ENCODE measurements around the gene SPPL2B. TPM values are rescaled to one million over a fixed set of nuclear protein-coding genes. Genes with fewer than 3 reads are reported as not detected.

SPPL2B gene
- total RNA-seq, 3 donors from 2014 or later (not counting 1 experiment from before 2014, with no cell fraction given): 63.2 to 83.8 (median 79.7) TPM

DNA sequence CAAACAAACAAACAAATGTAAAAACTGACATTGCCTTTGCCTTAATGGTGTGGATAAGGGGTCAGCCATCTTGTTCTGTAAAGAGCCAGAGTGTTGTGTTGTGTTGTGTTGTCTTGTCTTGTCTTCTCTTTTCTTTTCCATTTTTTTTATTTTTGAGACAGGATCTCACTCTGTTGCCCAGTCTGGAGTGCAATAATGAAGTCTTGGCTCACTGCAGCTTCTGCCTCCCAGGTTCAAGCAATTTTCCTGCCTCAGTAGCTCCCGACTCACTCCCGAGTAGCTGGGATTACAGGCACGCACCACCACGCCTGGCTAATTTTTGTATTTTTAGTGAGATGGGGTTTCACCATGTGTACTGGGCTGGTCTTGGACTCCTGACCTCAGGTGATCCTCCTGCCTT is 71.1 kb downstream of the SPPL2B start:
- Mint-ChIP-seq H3K4me3 (no peak overlapping the region), H3K27ac (no peak overlapping the region), H3K36me3 (no peaks in the 10 kb centered on the region), H3K27me3 (ENCODE audit: low read depth in 2 of 2) (no peaks in the 10 kb centered on the region), H3K4me1 (no peaks in the 10 kb centered on the region), H3K9me3 (no peaks in the 10 kb centered on the region)
- Histone ChIP-seq H3K36me3 (ENCODE audit: control insufficient read depth, insufficient read depth, low read length) (no peaks in the 10 kb centered on the region), H3K9me3 (ENCODE audit: control insufficient read depth, insufficient read depth, low read length) (no peaks in the 10 kb centered on the region), H3K27me3 (ENCODE audit: control insufficient read depth, insufficient read depth, low read length) (no peaks in the 10 kb centered on the region), H3K4me1 (ENCODE audit: control insufficient read depth, insufficient read depth, low read length) (peaks cover 9% of the 10 kb centered on the region), H3K27ac (ENCODE audit: low read length) (no peak overlapping the region), H3K4me3 (ENCODE audit: low read length) (no peak overlapping the region)
- DNase-seq (no peak), ATAC-seq (no peak)
- WGBS (ENCODE audit: insufficient coverage): 95% methylated on average over 4 of the region's 4 CpGs
- no peak for TF ChIP-seq CTCF (IDR thresholded peaks at IDR 0.05)
- intact Hi-C loops (cut with micrococcal nuclease): no loop called here

Other genes starting within 250 kb of the SPPL2B start
- 100 to 1,000 TPM; 239 to 314 (median 246) TPM for gene MOB3A, start 232.4 kb upstream of the SPPL2B start, total RNA-seq
- gene IZUMO4, start 231.8 kb upstream of the SPPL2B start, total RNA-seq: 1 to 10 TPM; 3.3 to 7.6 (median 7.1) TPM
- gene AP3D1, start 177.1 kb upstream of the SPPL2B start, total RNA-seq: 10 to 100 TPM; 74.6 to 93.1 (median 87.5) TPM
- gene DOT1L, start 164.8 kb upstream of the SPPL2B start, total RNA-seq: 10 to 100 TPM; 42.5 to 62.1 (median 54.3) TPM
- gene PLEKHJ1, start 92.4 kb upstream of the SPPL2B start, total RNA-seq: 10 to 100 TPM; 36.7 to 45.8 (median 44.7) TPM
- 100 to 1,000 TPM; 143 to 165 (median 147) TPM for gene SF3A2, start 91.9 kb upstream of the SPPL2B start, total RNA-seq
- gene AMH, start 79.4 kb upstream of the SPPL2B start, total RNA-seq: 1 to 10 TPM in 1 of 3 donors, under 1 TPM in 2; 0.55 to 2.1 (median 0.88) TPM
- gene JSRP1, start 72.3 kb upstream of the SPPL2B start, total RNA-seq: 1 to 10 TPM in 1 of 3 donors, under 1 TPM in 1, not detected in 1; 0.82 to 2.0 TPM
- 1 to 10 TPM; 5.7 to 9.5 (median 8.4) TPM for gene PEAK3, start 46.5 kb upstream of the SPPL2B start, total RNA-seq
- gene LINGO3, start 20.5 kb upstream of the SPPL2B start, total RNA-seq: 1 to 10 TPM in 1 of 3 donors, under 1 TPM in 2; 0.68 to 1.0 (median 0.84) TPM
- gene LSM7, start 98 bp upstream of the SPPL2B start, total RNA-seq: 10 to 100 TPM; 52.0 to 80.2 (median 77.4) TPM
- gene TMPRSS9, start 31.6 kb downstream of the SPPL2B start, total RNA-seq: not detected
- gene TIMM13, start 98.9 kb downstream of the SPPL2B start, total RNA-seq: 10 to 100 TPM; 24.7 to 30.4 (median 25.1) TPM
- gene LMNB2, start 128.3 kb downstream of the SPPL2B start, total RNA-seq: 10 to 100 TPM; 12.0 to 23.7 (median 19.3) TPM
- 100 to 1,000 TPM; 198 to 247 (median 212) TPM for gene GADD45B, start 147.4 kb downstream of the SPPL2B start, total RNA-seq

All from natural killer cell (primary cell).